Measurements from ENCODE around the gene RSKR.
"Not testable (repeated sequence)": the region's sequence is repeated elsewhere in the genome, so short reads cannot be mapped to it uniquely, and the experiment has no call there.

DNA sequence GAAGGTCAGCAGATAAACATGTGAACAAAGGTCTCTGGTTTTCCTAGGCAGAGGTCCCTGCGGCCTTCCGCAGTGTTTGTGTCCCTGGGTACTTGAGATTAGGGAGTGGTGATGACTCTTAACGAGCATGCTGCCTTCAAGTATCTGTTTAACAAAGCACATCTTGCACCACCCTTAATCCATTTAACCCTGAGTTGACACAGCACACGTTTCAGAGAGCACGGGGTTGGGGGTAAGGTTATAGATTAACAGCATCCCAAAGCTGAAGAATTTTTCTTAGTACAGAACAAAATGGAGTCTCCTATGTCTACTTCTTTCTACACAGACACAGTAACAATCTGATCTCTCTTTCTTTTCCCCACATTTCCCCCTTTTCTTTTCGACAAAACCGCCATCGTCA lies 44.4 kb upstream of the RSKR start:
- TF ChIP-seq, protein P1, sequence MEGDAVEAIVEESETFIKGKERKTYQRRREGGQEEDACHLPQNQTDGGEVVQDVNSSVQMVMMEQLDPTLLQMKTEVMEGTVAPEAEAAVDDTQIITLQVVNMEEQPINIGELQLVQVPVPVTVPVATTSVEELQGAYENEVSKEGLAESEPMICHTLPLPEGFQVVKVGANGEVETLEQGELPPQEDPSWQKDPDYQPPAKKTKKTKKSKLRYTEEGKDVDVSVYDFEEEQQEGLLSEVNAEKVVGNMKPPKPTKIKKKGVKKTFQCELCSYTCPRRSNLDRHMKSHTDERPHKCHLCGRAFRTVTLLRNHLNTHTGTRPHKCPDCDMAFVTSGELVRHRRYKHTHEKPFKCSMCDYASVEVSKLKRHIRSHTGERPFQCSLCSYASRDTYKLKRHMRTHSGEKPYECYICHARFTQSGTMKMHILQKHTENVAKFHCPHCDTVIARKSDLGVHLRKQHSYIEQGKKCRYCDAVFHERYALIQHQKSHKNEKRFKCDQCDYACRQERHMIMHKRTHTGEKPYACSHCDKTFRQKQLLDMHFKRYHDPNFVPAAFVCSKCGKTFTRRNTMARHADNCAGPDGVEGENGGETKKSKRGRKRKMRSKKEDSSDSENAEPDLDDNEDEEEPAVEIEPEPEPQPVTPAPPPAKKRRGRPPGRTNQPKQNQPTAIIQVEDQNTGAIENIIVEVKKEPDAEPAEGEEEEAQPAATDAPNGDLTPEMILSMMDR (IDR thresholded peaks at IDR 0.05; ENCODE audit: low read length) = not testable (repeated sequence)
- not testable (repeated sequence) for TF ChIP-seq EZH2 (optimal IDR thresholded peaks at IDR 0.05; ENCODE audit: low read depth, low read length)
